ENCODE measurements around the gene TFF2.

TFF2 gene

DNA sequence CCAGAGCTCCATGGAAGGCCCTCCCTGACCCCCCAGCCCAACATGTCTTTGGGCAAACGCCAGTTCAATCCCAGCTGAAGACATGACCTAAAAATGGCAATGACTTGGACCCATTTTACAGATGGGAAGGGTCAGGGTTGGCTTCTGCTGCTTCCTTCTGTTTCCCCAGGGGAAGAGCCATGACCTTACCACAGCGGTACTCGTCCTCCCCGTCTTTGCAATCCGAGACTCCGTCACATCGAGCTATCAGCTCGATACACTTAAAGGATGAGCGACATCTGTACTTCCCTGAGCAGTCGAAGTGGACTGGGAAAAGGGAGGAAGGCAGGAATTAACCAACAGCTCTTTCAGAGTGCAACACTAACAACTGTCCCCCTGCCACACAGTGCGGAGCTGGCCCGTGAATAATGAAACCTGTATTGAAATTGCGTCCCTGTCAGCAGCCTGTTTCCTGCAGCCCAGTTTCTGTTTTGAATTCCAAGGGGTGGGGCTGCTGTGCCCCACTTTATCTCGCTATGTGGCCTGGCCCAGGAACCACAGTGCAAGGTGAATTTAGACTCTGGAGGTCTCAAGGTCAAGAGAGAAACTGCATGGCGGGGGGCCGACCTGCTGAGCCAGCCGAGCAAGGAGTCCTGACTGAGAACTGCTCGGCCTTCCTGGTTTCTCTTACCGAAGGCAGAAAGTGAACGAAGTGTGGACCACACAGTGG lies 38.1 kb upstream of the TFF2 start:
- Mint-ChIP-seq H3K4me1 (peaks cover 75% of the 10 kb centered on the region), H3K4me3 (peak overlapping the region; percentile 53), H3K27ac (peak overlapping the region; percentile 40), H3K36me3 (peaks cover 74% of the 10 kb centered on the region), H3K9me3 (no peaks in the 10 kb centered on the region)
- ATAC-seq (peak; percentile 69), DNase-seq (ENCODE audit: low spot score in 2 of 2) (no peak)

DNA sequence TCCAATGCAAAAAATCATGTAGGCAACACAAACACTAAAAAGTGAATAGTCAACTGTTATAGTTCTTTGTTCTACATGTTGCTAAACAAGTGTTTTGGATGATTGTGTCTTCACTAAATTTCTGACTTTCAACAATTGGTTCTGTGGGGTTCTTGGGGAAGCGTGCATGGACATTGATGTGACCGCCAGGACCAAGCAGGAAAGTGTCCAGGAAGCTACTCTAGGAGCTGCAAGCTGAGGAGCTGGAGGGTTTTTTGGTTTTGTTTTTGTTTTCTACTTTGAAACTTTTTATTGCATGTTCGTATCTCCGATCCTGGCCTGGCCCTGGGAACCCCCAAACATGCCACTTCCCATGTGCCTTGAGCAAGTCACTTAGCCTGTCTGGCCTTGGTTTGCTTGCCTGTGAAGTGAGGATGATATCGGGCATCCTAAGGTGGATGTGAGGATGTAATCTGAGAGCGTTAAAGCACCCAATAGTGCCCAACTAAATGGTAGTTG lies 37.1 kb upstream of the TFF2 start:
- Mint-ChIP-seq H3K36me3 (peaks cover 80% of the 10 kb centered on the region), H3K9me3 (no peaks in the 10 kb centered on the region), H3K4me3 (no peak overlapping the region), H3K4me1 (peaks cover 68% of the 10 kb centered on the region), H3K27ac (peak overlapping the region; percentile 21)
- no peak for ATAC-seq
- DNase-seq (ENCODE audit: low spot score in 2 of 2), result no peak

DNA sequence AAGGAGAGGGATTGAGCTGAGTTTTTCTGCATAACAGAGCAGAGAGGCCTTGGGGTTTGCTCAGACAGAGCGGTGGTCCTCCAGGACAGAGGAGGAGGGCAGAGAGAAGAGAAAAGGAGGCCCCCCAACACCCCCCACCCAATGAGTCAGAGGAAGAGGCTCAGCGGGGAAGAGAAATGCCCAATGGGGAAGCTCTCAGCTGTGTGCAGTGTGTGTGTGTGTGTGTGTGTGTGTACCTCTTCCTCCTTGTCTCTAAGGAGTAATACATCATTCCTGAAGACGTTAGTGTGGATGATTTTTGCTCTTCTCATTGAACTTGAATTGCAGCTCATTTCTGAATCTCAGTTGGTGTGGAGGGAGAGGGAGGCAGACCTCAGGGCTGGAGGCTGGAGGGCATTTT lies 36.4 kb upstream of the TFF2 start:
- peaks cover 6% of the 10 kb centered on the region for H3K9me3 Mint-ChIP-seq
- no peak overlapping the region for H3K4me3 Mint-ChIP-seq
- H3K36me3 Mint-ChIP-seq, result peaks cover 80% of the 10 kb centered on the region
- peak overlapping the region; percentile 21 for H3K27ac Mint-ChIP-seq
- DNase-seq (ENCODE audit: low spot score in 2 of 2), result no peak
- H3K4me1 Mint-ChIP-seq, result peaks cover 62% of the 10 kb centered on the region
- ATAC-seq, result no peak

DNA sequence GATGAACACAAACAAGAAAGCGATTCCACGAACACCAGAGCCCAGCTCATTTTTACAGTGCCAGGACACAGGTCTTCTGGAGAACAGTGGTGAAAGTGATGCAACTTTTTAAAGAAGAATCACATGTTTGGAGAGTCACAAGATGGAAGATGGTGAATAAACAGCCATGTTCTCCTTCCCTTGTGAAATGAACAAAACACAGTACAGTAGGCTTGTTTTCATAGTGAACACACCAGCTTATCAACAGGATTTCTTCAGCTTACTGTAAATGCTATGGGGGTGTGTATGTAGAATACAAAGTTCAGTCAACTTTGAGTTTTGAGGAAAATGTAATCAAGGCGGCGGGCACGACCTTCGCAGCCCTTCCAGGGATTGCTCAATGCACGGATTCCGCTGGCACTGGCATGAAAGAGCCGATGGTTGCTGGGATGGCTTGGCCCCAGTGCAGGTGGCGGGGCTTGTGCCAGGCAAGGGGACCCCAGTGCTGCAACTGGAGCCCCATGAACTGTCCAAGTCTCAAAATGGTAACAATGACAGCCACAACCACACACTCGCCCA lies 35.3 kb upstream of the TFF2 start:
- Mint-ChIP-seq H3K4me1 (peaks cover 57% of the 10 kb centered on the region), H3K4me3 (no peak overlapping the region), H3K36me3 (peaks cover 80% of the 10 kb centered on the region), H3K9me3 (peaks cover 6% of the 10 kb centered on the region), H3K27ac (peak overlapping the region; percentile 21)
- ATAC-seq (no peak), DNase-seq (ENCODE audit: low spot score in 2 of 2) (no peak)

DNA sequence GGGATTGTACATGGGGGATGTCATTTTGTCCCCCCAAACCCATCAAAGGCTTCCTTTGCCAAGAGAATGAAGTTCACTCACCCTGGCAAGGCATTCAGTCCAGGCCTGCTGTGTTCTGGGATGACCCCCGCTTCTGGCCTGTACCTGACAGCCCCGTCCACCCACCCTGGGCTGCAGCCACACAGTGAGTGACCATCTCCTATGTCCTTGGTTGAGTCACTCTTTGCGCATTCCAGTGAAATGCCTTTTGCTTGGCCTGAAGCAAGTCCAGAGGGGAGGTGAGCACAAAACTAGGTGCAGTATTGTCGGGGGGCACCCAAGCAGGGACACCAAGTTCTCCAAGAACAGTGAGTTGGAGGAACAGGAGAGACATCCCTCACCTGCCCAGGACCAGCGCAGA lies 34.8 kb upstream of the TFF2 start:
- ATAC-seq (no peak), DNase-seq (ENCODE audit: low spot score in 2 of 2) (no peak)
- no peak overlapping the region for H3K27ac Mint-ChIP-seq
- H3K4me3 Mint-ChIP-seq, result no peak overlapping the region
- H3K9me3 Mint-ChIP-seq, result peaks cover 6% of the 10 kb centered on the region
- peaks cover 52% of the 10 kb centered on the region for H3K4me1 Mint-ChIP-seq
- H3K36me3 Mint-ChIP-seq, result peaks cover 78% of the 10 kb centered on the region

DNA sequence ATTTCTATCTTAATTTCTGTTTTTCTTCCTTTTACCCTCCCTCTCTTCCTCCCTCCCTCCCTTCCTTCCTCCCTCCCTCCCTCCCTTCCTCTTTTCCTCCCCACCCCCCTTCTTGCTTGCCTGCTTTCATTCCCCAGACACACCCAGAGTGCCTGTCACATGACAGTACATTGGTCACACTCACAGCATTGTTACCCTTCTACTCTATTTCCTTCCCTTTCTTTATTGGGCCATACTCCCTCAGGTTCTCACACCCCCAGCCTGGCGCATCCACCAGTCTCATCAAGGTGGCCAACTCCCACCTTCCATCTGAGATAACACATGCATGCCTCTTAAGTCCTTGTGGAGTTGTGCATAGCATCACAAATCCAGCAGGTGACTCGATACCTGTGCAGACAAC lies 34.2 kb upstream of the TFF2 start:
- peaks cover 78% of the 10 kb centered on the region for H3K36me3 Mint-ChIP-seq
- H3K4me1 Mint-ChIP-seq, result peaks cover 48% of the 10 kb centered on the region
- DNase-seq (ENCODE audit: low spot score in 2 of 2) (no peak), ATAC-seq (no peak)
- H3K4me3 Mint-ChIP-seq, result no peak overlapping the region
- peaks cover 6% of the 10 kb centered on the region for H3K9me3 Mint-ChIP-seq
- H3K27ac Mint-ChIP-seq, result peak overlapping the region; percentile 82

DNA sequence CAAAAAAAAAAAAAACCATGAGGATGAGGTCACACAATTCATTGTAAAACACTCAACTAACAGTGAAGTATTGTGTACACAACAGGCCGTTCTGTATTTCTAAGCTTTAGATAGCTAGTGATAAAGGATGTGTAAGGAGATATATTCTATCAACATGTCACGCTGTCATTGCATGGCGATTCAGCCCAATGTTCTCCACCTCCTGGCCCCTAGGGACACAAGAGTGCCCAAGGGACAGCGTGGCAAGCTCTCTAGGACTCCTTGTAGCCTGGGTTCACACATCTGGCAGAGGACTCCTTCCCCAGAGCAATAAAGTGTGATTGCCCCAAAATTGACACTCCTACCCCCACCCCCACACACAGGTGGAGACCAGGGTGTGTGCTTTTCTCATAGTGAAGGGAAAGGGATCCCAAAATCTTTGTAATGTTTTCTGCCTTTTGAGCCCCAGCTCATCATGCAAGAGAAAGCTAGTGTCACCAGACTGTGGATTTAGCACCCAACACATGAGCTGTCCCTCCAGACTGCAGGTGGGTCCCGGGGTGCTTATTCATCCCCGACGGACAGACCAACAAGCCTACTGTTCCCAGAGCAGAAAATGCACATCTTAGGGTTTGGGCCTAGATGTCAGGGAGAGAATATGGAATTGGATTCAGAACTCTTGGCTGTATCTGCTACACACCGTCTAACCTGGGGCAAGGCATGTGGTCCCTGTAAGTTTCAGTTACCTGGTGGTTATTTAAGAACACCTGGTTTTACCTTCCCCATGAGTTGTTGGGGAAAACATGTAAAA lies 33.6 kb upstream of the TFF2 start:
- no peak for DNase-seq (ENCODE audit: low spot score in 2 of 2)
- Mint-ChIP-seq H3K36me3 (peaks cover 73% of the 10 kb centered on the region), H3K27ac (no peak overlapping the region), H3K4me3 (no peak overlapping the region), H3K9me3 (peaks cover 6% of the 10 kb centered on the region), H3K4me1 (peaks cover 44% of the 10 kb centered on the region)
- ATAC-seq, result no peak

DNA sequence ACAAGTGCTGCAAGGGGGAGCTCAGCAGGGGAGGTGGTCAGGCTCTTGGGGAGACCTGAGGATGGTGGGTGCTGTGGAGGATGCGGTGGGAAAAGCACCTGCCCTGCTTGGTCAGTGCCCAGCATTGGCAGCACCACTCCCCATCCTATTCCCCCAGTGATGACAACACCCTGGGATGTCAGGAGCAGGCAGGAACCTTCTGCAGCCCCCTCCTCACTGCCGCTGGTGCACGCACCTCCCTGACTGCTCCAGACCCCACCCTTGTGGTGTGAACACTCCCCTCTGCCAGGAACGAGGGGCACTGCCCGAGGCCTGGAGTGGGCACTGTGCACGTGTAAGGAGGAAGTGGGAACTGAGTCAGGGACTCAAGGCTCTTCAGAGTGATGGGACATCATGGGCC lies 32.5 kb upstream of the TFF2 start:
- Mint-ChIP-seq H3K4me1 (peaks cover 33% of the 10 kb centered on the region), H3K36me3 (peaks cover 70% of the 10 kb centered on the region), H3K27ac (no peak overlapping the region), H3K9me3 (peaks cover 6% of the 10 kb centered on the region), H3K4me3 (no peak overlapping the region)
- DNase-seq (ENCODE audit: low spot score in 2 of 2) (no peak), ATAC-seq (no peak)

DNA sequence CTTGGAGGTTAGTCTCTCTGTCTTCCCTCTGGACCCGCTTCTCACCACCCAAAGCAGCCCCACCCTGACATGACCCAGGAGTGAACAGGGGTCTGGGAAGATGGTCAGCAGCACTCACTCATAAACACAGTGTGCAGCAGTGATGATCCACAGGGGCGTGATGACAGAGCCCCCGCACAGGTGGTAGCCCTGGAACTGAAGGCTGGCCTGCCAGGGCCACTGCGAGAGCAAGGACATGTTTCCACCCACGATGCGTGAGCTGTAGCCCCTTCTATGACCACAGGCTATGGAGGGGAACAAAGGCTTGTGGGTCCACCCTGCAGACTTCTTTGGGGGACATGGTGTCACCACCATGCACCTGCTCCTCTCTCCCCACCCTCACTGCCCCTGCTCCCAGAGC lies 32.1 kb upstream of the TFF2 start:
- Mint-ChIP-seq H3K4me3 (no peak overlapping the region), H3K9me3 (peaks cover 6% of the 10 kb centered on the region), H3K4me1 (peaks cover 30% of the 10 kb centered on the region), H3K36me3 (peaks cover 67% of the 10 kb centered on the region), H3K27ac (no peak overlapping the region)
- DNase-seq (ENCODE audit: low spot score in 2 of 2) (no peak), ATAC-seq (no peak)

DNA sequence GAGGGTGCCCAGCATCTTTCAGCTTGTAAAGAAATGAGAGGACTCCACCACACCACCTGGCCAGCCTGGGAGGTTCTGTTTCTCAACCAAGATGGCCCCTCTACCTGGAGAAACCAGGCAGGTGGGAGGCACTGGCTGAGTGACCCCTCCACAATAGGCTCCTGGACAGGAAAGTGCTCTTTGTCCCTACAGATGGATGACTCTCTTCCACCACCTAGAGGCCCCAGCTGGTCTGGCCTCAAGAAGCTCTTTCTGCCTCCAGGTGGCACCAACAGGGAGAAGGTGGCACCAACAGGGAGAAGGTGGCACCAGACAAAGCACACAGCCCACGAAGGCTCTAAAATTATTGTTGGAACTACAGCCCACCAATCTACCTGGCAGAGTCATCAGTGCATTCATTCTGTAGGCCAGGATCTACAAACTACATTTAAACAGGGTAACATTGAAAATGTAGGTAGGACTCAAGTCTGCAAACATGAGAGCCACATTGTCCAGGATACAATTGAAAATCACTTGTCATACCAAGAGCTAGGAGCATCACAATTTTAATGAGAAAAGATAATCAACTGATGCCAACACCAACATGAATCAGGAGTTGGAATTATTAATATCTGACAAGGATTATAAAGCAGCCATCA lies 30.7 kb upstream of the TFF2 start:
- DNase-seq (ENCODE audit: low spot score in 2 of 2), result peak in 1 of 2 donors; percentile 65
- H3K27ac Mint-ChIP-seq, result no peak overlapping the region

DNA sequence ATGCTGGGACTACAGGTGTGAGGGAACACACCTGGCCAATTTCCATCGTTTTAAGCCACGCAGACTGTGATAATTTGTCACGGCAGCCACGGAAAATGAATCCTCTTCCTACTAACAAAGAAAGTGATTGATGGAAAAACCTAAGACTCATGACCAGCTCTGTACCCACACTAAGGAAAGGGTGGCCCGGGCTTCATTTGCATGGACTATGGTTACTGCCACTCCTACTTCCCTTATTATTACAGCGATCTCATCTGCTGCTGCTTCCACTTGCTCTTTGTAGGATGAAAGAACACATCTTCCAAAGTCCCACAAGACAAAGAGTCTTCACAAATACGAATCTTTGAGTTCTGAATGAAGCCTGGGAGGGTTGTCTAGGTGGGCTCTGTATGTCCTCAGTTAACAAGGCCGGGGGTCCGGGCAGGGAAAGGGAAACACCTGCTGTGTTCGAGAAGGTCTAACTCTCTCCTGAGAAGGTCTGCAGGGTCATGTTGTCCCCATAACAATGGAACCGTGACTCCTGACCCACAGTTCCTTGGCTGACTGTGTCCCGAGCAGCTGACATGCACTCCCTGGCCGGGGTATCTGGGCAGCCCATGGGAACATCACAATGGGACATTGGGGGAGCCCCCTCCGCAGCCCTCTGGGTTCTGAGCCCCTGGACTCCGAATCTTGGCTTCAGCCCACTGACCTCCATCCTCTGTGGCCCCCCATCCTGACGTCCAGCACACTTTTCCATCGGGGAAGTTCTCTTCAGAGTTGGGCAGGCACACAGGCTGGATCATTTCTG lies 28.8 kb upstream of the TFF2 start:
- Mint-ChIP-seq H3K4me3 (no peak overlapping the region), H3K9me3 (peaks cover 6% of the 10 kb centered on the region)
- DNase-seq (ENCODE audit: low spot score in 2 of 2), result no peak

More for the DNA sequence above, 30.7 kb upstream of the TFF2 start:
- Mint-ChIP-seq H3K9me3 (peaks cover 6% of the 10 kb centered on the region), H3K4me1 (peaks cover 27% of the 10 kb centered on the region), H3K4me3 (no peak overlapping the region), H3K36me3 (peaks cover 67% of the 10 kb centered on the region)
- ATAC-seq, result no peak

DNA sequence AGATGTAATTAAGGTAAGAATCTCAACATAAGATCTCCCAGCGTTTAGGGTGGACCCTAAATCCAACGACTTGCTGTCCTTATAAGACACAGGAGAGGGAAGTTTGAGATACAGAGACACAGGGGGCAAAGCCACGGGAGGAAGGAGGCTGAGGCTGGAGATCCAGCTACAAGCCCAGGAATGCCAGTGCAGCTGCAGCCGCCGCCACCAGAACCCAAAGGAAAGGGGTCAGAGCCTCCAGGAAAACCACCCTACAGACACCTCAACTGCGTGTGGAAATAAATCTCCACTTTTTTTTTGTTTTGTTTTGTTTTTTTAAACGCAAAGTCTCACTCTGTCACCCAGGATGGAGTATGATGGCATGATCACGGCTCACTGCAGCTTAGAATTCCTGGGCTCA lies 27.6 kb upstream of the TFF2 start:
- Mint-ChIP-seq H3K27ac (no peak overlapping the region), H3K36me3 (peaks cover 71% of the 10 kb centered on the region), H3K9me3 (peaks cover 6% of the 10 kb centered on the region), H3K4me3 (no peak overlapping the region), H3K4me1 (peaks cover 24% of the 10 kb centered on the region)
- ATAC-seq, result no peak
- no peak for DNase-seq (ENCODE audit: low spot score in 2 of 2)

More for the DNA sequence above, 28.8 kb upstream of the TFF2 start:
- H3K36me3 Mint-ChIP-seq, result peaks cover 72% of the 10 kb centered on the region
- no peak overlapping the region for H3K27ac Mint-ChIP-seq
- H3K4me1 Mint-ChIP-seq, result peaks cover 12% of the 10 kb centered on the region
- ATAC-seq, result no peak

DNA sequence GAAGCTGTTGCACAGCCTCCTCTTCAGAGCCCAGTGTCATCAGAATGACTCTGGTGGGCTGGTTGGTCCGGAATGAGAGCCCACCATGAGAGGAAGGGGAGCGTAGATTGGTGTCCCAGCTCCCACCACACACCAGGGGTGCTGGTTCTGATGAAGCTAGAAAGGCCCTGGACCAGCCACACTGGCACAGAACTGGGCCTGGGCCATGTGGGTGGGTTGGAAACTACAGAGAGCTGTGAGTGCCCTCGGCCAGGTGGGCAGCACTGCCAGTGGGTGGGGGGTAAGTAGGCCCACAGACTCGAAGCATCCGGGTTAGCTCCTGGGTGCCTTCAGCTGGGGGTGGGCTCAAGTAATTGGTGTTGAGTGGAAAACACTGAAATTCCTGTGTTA lies 27.2 kb upstream of the TFF2 start:
- ATAC-seq (no peak), DNase-seq (ENCODE audit: low spot score in 2 of 2) (no peak)
- Mint-ChIP-seq H3K4me1 (peaks cover 28% of the 10 kb centered on the region), H3K4me3 (no peak overlapping the region), H3K9me3 (peaks cover 6% of the 10 kb centered on the region), H3K27ac (peak overlapping the region; percentile 30), H3K36me3 (peaks cover 66% of the 10 kb centered on the region)

DNA sequence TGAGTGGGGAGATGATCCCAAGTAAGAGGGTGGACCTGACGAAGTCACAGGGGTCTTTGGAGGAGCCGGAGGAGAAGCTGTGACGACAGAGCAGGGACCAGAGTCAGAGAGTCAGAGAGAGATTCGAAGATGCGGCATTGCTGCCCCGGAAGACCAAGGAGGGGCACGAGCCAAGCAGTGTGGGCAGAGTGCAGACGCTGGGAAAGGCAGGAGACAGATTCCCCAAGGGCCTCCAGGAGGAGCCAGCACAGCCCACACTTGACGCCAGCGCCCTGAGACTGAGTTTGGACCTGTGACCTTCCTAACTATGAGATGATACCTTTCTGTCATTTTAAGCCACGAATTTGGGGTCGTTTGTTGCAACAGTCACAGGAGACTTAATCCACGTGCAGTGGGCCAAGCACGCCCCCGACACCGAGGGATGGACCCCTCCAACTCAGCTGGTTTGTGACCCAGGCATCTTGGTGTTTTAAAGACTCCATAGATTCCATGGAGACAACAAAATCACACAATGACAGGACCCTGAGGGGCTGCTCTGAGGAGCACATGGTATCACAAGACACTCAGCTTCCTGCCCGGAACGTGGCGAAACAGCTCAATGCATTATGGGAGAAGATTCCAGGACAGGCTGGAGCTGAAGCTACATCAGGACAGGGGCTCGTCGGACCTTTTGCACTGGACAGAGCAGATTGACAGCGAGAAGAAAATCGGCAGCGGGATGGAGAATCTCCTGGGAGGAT lies 26.6 kb upstream of the TFF2 start:
- ATAC-seq (no peak), DNase-seq (ENCODE audit: low spot score in 2 of 2) (no peak)
- peaks cover 1% of the 10 kb centered on the region for H3K9me3 Mint-ChIP-seq
- H3K4me1 Mint-ChIP-seq, result peaks cover 30% of the 10 kb centered on the region
- peak overlapping the region; percentile 45 for H3K27ac Mint-ChIP-seq
- H3K36me3 Mint-ChIP-seq, result peaks cover 61% of the 10 kb centered on the region
- H3K4me3 Mint-ChIP-seq, result no peak overlapping the region

Data from stimulated activated effector memory CD8-positive, alpha-beta T cell treated with anti-CD3 and anti-CD28 coated beads, Interleukin-12 subunit alpha, Interleukin-12 subunit beta, amount 100 ng/mL, for 72 hours (primary cell).